Activated B cell treated with CpG ODN at 0.5 μM for 24 hours (primary cell): ENCODE data around the gene RIMBP2. TPM values are rescaled to one million over a fixed set of nuclear protein-coding genes. Genes with fewer than 3 reads are reported as not detected.

Experiments used
- ATAC-seq: fragments of 200-7000 bp; cut with Tn5 transposase; one replicate; pipeline ENCODE4 v1.10.0; 2021; ENCODE audit warnings: low read depth, mild to moderate bottlenecking, moderate library complexity
- CTCF ChIA-PET: fragments of 350-600 bp; sonication (Branson Sonifier 250); formaldehyde crosslinking; loops from one replicate; lab custom pipeline; 2021; ENCODE audit warnings: antibody characterized with exemption; lab: Charles Lee
- POLR2A ChIA-PET: fragments of 350-600 bp; sonication (Branson Sonifier 250); formaldehyde crosslinking; loops from one replicate; lab custom pipeline; 2021; ENCODE audit warnings: antibody characterized with exemption; lab: Charles Lee
- DNase-seq: peaks from one replicate; pipeline ENCODE4 v3.0.0; 2022
- H3K27ac Mint-ChIP-seq: one replicate; pipeline ENCODE4 v1.8.0; 2020; ENCODE audit warnings: mixed read lengths
- H3K27me3 Mint-ChIP-seq: one replicate; pipeline ENCODE4 v1.8.0; 2021; ENCODE audit warnings: mixed read lengths
- H3K36me3 Mint-ChIP-seq: one replicate; pipeline ENCODE4 v1.8.0; 2021; ENCODE audit warnings: low read depth, mixed read lengths
- H3K4me1 Mint-ChIP-seq: one replicate; pipeline ENCODE4 v1.8.0; 2021; ENCODE audit warnings: mixed read lengths
- H3K4me3 Mint-ChIP-seq: one replicate; pipeline ENCODE4 v1.8.0; 2020; ENCODE audit warnings: mild to moderate bottlenecking, mixed read lengths
- H3K9me3 Mint-ChIP-seq: one replicate; pipeline ENCODE4 v1.8.0; 2020; ENCODE audit warnings: mixed read lengths
- CTCF ChIP-seq: fragments of 200-600 bp; IDR thresholded peaks from one replicate; pipeline ENCODE4 v1.8.0; 2022; ENCODE audit warnings: antibody characterized with exemption, mild to moderate bottlenecking
- intact Hi-C: fragments of 100-400 bp; cut with micrococcal nuclease; formaldehyde crosslinking; loops from one replicate; pipeline ENCODE4 v1.15.1; 2024
- total RNA-seq: library from RNA; stranded (reverse); gene quantifications from 2 replicates; pipeline ENCODE4 v1.2.3, GENCODE V29; 2022

The RIMBP2 gene
- total RNA-seq, 1 donor from 2014 or later: not detected

- intact Hi-C loops: no loop called here
These were observed 51.3 kb downstream of the RIMBP2 start for GRCh38 chr12:130664772-130665171.

GRCh38 chr12:130664252-130664651 is 51.8 kb downstream of the RIMBP2 start:
- Mint-ChIP-seq H3K36me3 (no peaks in the 10 kb centered on the region), H3K4me1 (no peaks in the 10 kb centered on the region), H3K9me3 (peaks cover 5% of the 10 kb centered on the region), H3K27me3 (no peaks in the 10 kb centered on the region), H3K4me3 (no peak overlapping the region), H3K27ac (no peak overlapping the region)
- DNase-seq (no peak), ATAC-seq (no peak)
- no peak for TF ChIP-seq CTCF
- ChIA-PET CTCF (no interaction called here), POLR2A (no interaction called here)
- intact Hi-C loops: no loop called here

More at GRCh38 chr12:130664772-130665171, 51.3 kb downstream of the RIMBP2 start:
- no peaks in the 10 kb centered on the region for H3K36me3 Mint-ChIP-seq
- no peak for ATAC-seq
- no peak overlapping the region for H3K27ac Mint-ChIP-seq
- TF ChIP-seq CTCF: no peak
- POLR2A ChIA-PET: no interaction called here
- no peak overlapping the region for H3K4me3 Mint-ChIP-seq
- CTCF ChIA-PET: no interaction called here
- peaks cover 7% of the 10 kb centered on the region for H3K9me3 Mint-ChIP-seq
- DNase-seq: no peak
- H3K4me1 Mint-ChIP-seq: no peaks in the 10 kb centered on the region
- H3K27me3 Mint-ChIP-seq: no peaks in the 10 kb centered on the region

GRCh38 chr12:130663514-130663913 is 52.6 kb downstream of the RIMBP2 start:
- no peaks in the 10 kb centered on the region for H3K27me3 Mint-ChIP-seq
- peaks cover 2% of the 10 kb centered on the region for H3K9me3 Mint-ChIP-seq
- H3K36me3 Mint-ChIP-seq: no peaks in the 10 kb centered on the region
- H3K4me3 Mint-ChIP-seq: no peak overlapping the region
- TF ChIP-seq CTCF: no peak
- no peak for ATAC-seq
- no peak overlapping the region for H3K27ac Mint-ChIP-seq
- DNase-seq: no peak
- ChIA-PET POLR2A (no interaction called here), CTCF (no interaction called here)
- intact Hi-C loops: no loop called here
- H3K4me1 Mint-ChIP-seq: no peaks in the 10 kb centered on the region

GRCh38 chr12:130661486-130662255 is 54.4 kb downstream of the RIMBP2 start:
- DNase-seq (no peak), ATAC-seq (no peak)
- Mint-ChIP-seq H3K9me3 (no peaks in the 10 kb centered on the region), H3K36me3 (no peaks in the 10 kb centered on the region), H3K4me1 (no peaks in the 10 kb centered on the region), H3K4me3 (no peak overlapping the region), H3K27ac (no peak overlapping the region), H3K27me3 (no peaks in the 10 kb centered on the region)
- no peak for TF ChIP-seq CTCF
- intact Hi-C loops: no loop called here
- POLR2A ChIA-PET: no interaction called here
- CTCF ChIA-PET: no interaction called here

- intact Hi-C loops: no loop called here
- H3K36me3 Mint-ChIP-seq: no peaks in the 10 kb centered on the region
- H3K4me1 Mint-ChIP-seq: no peaks in the 10 kb centered on the region
- CTCF ChIA-PET: no interaction called here
- POLR2A ChIA-PET: no interaction called here
- H3K27ac Mint-ChIP-seq: no peak overlapping the region
- TF ChIP-seq CTCF: no peak
- ATAC-seq (no peak), DNase-seq (no peak)
- H3K9me3 Mint-ChIP-seq: no peaks in the 10 kb centered on the region
- H3K27me3 Mint-ChIP-seq: no peaks in the 10 kb centered on the region
- H3K4me3 Mint-ChIP-seq: no peak overlapping the region
These were observed 55.0 kb downstream of the RIMBP2 start for GRCh38 chr12:130661059-130661458.
